ENCODE measurements around the gene AKAP1.

AKAP1 gene, protein sequence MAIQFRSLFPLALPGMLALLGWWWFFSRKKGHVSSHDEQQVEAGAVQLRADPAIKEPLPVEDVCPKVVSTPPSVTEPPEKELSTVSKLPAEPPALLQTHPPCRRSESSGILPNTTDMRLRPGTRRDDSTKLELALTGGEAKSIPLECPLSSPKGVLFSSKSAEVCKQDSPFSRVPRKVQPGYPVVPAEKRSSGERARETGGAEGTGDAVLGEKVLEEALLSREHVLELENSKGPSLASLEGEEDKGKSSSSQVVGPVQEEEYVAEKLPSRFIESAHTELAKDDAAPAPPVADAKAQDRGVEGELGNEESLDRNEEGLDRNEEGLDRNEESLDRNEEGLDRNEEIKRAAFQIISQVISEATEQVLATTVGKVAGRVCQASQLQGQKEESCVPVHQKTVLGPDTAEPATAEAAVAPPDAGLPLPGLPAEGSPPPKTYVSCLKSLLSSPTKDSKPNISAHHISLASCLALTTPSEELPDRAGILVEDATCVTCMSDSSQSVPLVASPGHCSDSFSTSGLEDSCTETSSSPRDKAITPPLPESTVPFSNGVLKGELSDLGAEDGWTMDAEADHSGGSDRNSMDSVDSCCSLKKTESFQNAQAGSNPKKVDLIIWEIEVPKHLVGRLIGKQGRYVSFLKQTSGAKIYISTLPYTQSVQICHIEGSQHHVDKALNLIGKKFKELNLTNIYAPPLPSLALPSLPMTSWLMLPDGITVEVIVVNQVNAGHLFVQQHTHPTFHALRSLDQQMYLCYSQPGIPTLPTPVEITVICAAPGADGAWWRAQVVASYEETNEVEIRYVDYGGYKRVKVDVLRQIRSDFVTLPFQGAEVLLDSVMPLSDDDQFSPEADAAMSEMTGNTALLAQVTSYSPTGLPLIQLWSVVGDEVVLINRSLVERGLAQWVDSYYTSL

DNA sequence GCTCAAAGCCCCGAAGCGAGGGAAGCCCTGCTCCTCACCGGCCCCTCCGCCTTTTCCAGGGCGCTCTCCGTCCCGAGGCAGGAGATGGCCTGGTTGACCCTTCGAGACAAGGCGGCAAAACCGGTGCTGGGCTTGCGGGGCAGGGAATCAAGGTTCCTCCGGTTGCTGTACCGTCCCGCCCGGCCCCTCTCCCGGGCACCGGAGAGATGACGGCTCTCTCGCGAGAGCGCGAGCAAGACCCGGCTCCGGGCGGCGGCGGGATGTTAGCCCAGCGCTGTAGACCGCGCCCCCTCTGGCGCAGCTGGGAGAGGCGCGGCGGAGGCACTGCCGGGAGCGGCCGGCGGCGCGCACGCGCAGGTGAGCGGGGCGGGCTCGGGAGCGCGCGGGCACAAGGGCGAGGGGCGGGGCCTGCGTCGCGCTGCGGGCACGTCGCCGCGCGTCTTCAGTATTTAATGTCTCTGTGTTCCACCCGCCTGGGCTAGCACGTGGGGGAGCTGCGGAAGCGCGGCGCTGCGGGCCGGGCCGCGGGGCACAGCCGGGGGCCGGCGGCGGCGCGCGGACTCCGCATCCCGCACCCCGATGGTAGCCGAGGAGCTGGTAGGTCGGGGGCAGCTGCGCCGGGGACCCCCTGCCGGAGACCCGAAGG is at the start of gene AKAP1:
TSS of gene AKAP1 (plus strand) at position 445 of the 646 bp plus-strand sequence. CDS start 20,219 bp downstream, outside the sequence.
- peak; percentile 96 to 97 for DNase-seq

DNA sequence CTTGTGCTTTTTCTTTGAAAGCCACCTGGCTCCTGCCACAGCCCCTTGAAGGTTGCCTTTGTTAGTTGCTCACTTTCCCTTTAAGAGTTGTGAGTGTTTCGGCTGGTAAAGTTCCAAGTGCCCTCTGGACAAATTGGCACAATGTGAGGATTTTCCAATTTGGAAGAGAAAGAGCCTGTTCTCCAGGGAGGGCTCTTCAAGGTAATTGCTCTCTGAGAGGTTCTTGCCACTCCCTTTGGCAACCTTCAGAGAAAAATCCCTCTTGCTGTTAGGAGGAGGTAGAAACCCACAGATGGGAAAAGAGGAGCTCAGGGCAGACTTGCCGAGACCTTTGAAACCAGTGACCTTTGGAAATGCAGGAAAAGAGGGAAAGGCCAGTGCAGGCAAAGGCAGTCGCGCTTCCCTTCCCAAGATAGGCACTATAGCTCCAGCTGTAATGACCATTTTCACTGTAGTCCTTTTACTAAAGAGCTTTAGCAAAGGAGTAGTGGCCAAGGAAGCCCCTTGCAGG is 49.0 kb upstream of the AKAP1 start:
- no peak for DNase-seq

DNA sequence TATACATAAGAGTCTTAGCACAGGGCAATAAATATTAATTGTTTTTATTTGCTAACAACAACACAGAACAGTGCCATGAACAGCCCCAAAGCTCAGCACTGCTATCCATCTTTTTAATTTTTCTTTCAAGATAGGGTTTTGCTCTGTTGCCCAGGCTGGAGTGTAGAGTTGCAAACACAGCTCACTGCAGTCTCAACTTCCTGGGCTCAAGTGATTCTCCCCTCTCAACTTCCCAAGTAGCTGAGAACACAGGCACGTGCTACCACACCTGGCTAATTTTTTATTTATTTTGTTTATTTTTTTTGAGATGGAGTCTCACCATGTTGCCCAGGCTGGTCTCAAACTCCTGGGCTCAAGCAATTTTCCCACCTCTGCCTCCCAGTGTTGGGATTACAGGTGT is 47.6 kb upstream of the AKAP1 start:
- no peak for DNase-seq

DNA sequence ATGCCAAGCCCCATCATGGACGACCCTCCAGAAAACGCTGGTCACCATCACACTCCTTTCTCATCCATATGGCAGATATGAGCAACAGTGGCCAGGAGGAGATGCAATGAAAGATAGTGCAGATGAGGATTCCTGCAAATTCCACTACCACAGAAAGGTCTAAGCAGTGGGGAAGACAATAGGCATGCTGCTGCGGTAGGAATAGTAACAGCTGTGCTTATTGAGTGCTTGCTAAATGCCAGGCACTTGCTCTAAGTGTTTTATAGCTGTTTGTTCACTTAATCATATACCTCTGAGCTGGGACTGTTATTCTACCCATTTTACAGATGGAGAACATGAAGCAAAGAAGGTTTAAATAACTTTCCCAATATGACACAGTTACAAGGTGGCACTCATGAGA is 46.6 kb upstream of the AKAP1 start:
- no peak for DNase-seq

DNA sequence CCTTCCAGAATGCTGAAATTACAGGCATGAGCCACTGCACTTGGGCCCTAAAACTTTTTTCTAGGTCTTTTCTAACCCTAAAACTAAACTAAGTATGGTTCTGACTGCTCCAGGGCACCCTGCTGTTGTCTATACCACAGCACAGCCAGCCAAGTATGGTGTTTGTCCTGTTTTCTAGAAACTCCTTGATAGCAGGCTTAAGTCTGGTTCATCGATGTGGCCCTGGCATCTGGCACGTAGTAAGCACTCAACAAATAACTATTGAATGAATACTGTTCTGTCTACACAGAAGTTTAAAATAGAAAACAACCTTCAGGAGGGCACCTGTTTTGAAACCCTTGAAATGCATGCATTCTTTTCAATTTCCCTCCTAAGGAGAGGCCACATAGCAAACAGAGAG is 44.5 kb upstream of the AKAP1 start:
- no peak for DNase-seq

DNA sequence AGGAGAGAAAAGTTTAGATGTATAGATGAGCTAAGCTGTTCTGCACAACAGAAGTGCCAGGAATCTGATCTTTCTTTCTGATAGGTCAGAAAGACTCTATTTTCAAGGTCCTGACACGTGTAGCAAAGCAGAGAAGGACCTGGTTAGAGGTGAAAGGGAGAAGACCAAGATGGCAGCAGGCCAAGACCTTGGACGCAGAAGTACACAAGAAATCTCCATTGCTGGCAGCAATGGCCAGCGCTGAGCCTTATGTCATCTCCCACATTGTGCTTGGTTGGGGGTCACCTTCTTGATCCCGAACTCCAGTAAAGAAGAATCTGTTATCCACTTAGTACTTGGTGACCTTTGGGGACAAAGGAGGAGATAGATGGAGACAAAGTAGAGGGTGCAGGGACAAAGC is 41.8 kb upstream of the AKAP1 start:
- no peak for DNase-seq

DNA sequence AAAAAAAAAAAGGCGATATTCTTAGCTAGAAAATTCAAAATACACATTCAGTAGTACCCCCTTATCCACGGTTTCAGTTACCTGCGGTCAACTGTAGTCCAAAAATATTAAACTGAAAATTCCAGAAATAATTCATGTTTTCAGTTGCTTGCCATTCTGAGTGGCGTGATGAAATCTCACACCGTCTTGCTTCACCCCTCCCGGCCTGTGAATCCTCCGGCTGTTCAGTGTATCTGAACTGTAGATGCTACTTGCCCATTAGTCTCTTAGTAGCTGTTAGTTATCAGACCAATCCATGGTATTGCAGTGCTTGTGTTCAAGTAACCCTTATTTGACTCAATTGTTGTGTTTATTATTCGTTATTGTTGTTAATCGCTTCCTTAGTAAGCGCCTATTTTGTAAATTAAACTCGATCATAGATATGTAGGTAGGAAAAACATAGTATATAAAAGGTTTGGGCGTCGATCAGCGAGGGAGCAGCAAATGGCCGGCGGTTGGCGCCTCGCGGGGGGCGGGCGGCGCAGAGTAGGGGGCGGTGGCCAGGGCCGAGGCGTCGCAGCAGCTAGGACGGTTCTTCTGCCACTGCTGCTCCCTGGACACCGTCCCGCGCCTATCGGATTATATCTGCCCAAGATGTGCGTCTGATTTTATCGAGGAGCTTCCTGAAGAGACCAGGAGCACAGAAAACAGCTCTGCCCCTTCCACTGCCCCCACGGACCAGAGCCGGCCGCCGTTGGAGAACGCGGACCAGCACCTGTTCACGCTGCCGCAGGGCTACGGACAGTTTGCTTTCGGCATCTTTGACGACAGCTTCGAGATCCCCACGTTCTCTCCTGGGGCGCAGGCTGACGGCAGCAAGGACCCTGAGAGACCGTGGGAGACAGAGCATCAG is 39.8 kb upstream of the AKAP1 start:
- DNase-seq: no peak

DNA sequence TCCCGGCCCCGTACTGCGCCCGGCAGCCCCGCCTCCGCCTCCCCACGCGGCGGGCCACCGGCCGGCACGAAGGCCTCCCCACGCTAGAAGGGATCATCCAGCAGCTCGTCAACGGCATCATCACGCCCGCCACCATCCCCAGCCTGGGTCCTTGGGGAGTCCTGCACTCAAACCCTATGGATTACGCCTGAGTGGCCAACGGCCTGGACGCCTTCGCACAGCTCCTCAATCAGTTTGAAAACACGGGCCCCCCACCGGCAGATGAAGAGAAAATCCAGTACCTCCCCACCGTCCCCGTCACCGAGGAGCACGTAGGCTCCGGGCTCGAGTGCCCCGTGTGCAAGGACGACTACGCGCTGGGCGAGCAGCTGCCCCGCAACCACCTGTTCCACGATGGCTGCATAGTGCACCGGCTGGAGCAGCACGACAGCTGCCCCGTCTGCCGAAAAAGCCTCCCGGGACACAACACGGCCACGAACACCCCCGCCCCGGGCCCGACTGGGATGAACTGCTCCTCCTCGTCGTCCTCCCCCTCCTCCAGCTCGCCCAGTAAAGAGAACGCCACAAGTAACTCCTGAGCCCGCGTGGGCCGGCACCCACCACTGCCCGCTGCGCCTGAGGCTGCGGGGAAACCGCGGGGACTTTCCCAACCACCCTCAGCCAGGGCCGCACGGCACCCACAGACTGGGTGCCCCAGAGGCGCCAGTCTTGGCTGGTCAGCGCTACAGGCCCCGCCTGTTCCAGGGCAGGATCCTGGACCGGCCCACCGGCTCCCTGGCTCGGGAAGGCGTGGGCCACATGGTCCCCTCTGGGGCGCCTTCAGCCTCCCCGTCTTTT is 39.0 kb upstream of the AKAP1 start:
- peak; percentile 19 to 33 for DNase-seq

DNA sequence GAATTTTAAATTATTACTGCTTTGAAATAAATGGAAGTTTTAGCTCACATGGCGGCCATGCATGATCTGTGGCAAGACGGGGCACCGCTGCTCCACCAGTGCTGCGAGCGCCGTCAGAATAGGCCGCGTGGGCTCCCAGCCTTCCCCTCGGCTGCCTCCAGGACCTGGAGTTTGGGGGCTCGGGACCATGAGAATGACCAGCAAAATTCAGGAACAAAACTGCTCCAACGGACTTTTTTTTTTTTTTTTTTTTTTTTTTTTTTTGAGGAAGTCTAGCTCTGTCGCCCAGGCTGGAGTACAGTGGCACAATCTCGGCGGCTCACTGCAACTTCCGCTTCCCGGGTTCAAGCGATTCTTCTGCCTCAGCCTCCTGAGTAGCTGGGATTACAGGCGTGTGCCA is 38.3 kb upstream of the AKAP1 start:
- DNase-seq: peak in 1 of 2 donors; percentile 28

DNA sequence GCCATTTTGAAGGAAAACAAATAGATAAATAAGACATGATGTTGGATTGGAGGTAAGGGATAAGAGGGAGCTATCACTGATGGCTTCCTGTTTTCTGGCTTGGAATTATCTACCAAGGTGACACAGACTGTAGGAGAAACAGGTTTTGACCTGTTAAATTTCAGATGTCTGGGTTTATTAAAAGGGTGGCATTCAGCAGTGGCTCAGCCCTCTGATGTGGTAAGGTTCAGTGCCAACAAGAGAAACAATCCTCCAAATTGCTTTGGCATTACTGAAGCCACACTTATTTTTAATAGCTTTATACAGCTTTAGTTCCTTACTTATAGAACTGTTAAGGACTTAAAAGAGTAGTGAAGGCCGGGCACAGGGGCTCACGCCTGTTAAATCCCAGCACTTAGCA is 37.0 kb upstream of the AKAP1 start:
- no peak for DNase-seq

DNA sequence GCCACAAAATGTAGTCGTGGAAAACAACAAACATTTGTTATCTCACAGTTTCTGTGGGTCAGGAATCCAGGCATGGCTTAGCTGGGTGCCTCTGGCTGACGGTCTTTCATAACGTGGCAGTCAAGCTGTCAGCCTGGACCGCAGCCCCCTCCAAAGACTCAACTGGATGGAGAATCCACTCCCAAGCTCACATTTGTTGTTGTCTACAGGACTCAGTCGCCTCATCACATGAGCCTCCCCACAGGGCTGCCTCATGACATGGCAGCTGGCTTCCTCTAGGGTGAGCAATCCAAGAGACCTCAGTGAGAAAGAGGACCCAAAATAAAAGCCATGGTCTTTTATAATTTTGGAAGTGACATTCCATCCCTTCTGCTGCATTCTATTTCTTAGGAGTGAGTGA is 34.7 kb upstream of the AKAP1 start:
- DNase-seq: no peak

DNA sequence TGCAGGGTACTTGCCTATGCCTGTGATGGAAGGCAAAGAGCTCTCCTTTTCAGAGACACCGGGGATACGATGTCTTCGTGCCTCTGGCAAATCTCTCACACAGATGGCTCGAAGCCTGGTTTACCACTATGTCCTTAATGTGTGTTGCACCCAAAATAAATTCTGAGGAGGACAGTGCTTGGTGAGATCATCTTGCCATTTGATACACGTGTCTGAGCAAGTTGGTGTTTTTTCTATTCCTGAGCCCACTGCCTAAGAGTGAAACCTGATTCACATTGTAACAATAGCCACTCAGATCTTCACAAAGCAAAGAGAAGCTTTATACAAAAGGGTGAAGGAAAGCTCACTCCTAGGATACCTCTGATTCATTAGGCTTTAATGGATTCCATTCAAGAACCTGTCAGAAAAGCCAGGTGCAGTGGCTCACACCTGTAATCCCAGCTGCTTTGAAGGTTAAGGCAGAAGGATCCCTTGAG is 33.1 kb upstream of the AKAP1 start:
- DNase-seq: no peak

DNA sequence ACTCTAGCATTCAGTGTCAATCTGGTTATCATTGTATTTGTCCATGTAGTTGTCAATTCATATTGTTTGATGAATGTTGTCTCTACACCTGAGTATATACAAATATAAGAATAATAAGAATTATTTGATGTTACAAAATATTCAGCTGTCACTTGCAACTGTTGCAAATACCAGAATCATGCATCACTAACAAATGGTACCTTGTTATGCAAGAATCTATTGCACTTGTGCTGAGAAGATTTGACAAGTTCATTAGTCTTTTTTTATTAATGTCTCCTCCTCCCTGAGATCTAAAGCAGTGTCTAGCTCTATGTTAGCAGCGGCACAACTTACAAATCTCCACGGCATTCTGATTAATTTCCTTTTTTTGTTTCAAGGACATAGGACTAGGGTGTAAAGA is 22.2 kb upstream of the AKAP1 start:
- DNase-seq: no peak

DNA sequence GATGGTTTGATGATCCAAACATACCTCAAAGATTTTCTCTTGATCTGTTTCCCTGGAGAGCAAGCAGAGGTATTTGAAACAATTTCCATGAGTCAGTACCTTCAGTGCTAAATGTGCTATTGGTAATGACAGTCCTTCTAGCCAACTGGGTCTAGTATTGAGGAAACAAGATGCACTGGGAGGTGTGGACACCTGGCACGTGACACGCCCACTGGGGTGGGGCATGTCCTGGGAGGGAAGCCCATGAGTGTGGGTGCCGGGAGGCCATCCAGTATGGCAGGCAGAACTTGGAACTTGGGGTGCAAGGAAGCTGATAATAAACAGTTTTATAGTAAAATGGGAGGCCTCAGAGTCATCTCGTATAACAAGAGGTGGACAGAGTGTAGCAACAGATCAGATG is 17.9 kb upstream of the AKAP1 start:
- DNase-seq: no peak

DNA sequence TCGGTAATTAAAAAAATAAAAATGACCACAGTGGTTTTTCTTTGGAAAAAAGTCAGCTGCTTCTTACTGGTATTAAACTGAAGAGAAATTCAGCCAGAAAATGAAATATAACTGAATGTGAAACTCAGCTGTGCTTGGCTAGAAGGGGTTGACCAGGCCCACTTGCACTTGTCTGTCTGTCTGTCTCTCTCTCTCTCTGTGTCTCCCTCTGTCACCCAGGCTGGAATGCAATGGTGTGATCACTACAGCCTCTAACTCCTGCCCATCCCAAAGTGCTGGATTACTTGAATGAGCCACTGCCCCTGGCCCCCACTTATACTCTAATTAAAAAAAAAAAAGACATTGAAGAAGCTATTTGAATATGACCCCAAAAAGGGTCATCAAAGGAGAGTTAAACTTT is 17.3 kb upstream of the AKAP1 start:
- no peak for DNase-seq

DNA sequence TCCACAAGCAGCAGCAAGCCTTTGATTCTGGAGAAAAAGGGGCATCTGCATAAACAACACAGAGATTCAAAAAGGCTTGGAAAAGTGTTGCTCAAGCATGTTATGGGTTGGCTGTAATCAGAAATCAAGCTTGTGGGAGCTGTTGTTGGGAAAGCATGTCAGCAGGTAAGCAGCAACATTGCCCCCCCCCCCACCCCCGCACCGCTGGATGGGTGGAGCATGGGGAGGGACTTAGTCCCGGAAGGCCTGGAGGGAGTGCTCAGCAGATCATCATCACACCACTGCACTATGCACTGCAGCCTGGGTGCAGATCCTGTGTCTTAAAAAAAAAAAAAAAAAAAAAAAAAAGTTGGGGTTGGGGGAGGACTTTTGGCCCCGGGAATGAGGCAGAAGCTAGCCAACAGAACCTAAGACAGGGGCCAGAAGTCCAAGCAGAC is 16.8 kb upstream of the AKAP1 start:
- DNase-seq: no peak

DNA sequence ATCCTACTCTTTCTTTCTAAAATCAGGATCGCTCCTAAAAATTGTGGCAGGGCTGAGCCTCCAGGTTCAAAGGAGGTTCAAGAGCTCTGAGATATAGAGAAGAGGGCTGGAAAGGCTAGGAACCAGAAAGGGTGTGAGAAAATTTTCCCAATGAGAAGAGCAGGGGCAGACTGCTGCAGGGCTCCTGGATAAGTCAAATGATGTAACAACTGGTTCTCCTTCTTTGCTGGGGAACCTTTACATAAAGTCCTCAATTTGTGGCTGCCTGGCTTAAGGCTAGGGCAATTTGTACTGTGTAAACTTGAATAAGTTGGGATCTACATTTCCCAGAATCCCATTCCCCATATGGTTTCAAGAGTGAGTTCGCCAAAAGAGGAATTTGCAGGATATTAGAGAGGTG is 16.3 kb upstream of the AKAP1 start:
- no peak for DNase-seq

DNA sequence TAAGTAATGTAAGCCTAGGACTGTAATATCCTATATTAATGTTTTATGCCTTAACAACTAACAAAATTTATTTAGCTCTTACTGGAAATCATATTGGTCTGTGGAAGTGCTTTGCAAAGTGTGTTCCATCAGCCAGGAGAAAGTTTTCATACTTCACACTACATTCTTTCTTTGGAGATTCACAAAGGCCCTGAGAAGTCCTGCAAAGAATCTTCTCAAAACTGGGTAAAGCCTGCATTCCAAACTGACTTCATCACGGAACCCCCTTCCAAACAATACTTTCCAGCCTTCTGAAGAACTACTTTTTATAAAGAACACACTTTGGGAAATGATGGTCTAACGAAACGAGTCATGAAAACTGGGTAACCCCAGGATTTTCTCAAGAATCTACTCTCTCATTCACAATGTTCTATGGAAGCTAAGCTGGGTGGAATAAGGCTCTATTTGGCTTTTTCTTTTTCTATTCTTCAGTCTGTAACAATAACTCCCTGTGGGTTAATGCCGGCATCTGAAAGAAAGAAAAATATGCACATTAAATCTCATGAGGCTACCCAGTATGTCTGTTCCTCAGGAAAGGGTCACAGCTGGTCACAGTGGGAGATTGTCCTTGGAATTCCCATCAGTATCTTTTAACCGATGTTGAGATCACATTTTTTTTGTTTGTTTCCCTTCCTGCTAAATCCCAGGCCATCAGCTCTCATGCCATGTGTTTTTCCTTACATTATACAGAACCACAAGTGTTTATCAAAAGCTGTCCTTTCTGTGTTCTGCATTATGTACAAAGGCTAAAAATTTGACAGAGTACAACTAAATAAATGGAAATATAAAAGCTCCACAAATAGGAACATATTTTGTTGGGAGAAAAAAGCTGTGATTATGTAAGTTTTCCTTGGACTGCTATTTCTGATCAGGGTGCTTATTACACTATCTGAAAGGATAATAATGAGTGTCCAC is 12.8 kb upstream of the AKAP1 start:
- DNase-seq: no peak

DNA sequence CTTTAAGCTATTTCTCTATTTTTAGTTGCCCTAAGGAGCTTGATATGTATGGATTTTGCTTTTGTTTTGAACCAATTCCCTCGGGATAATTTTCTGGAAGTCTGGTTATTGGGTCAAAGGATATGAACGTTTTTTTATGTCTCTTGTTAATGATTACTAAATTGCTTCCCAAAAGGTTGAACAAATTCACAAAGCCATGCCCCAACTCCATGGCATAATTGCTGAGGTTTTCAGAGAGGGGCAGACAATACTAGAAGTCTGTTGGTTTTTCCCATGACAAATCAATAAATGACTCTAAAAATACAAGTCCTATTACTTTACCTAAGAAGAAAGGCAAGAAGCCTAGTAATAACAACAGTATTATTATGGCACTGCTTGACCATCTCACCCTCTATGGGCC is 11.4 kb upstream of the AKAP1 start:
- no peak for DNase-seq

DNA sequence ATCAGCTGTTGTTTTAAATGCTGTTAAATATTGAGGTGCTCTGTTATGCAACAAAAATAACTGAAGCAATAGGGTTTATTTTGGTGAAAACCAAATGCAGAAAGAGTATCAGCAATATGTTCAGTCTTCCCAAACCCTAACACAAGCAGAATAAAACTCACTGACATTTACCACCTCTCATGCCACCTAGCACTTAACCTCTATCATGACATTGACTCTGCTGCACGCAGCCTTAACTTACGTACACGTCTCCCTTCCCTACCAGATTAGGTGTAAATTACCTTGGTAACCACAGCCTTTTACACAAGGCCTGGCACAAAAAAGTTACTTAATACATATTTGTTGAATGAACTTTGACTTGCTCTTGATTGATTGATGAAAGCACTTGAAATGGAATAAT is 9.9 kb upstream of the AKAP1 start:
- DNase-seq: no peak
